Uterus (tissue), 4 donors: ENCODE results near the gene CARNS1. TPM values are rescaled to one million over a fixed set of nuclear protein-coding genes. Genes with fewer than 3 reads are reported as not detected.

Experiments
- DNase-seq, 2 donors: peaks; one replicate each; pipeline ENCODE4 v3.0.0-alpha.2; 2019 to 2020
- H3K27ac ChIP-seq, 2 donors: fragments of 200-600 bp; sonication (generic); 1 replicate in 1 of 2; 2 replicates in 1 of 2; pipeline ENCODE4 v1.5.1; 2016 to 2018
- H3K27me3 ChIP-seq, 2 donors: fragments of 200-600 bp; sonication (generic); one replicate each; pipeline ENCODE4 v1.5.1; 2018 to 2019; ENCODE audit warnings: control low read depth in 1 of 2
- H3K36me3 ChIP-seq, 2 donors: fragments of 200-600 bp; sonication (generic); one replicate each; pipeline ENCODE4 v1.5.1; 2019; ENCODE audit warnings: control low read depth in 1 of 2
- H3K4me1 ChIP-seq, 2 donors: fragments of 200-600 bp; sonication (generic); one replicate each; pipeline ENCODE4 v1.5.1; 2018 to 2019; ENCODE audit warnings: control low read depth in 1 of 2
- H3K4me3 ChIP-seq, 2 donors: fragments of 200-600 bp; sonication (generic); 1 replicate in 1 of 2; 2 replicates in 1 of 2; pipeline ENCODE4 v1.5.1; 2018 to 2019; ENCODE audit warnings: mild to moderate bottlenecking in 1 of 2
- H3K9me3 ChIP-seq, 2 donors: fragments of 200-600 bp; sonication (generic); one replicate each; pipeline ENCODE4 v1.5.1; 2019; ENCODE audit warnings: control low read depth in 1 of 2
- POLR2A ChIP-seq, 2 donors: fragments of 450-650 bp; IDR thresholded peaks; one replicate each; pipeline ENCODE4 v1.6.1; 2016; ENCODE audit warnings: antibody characterized with exemption in 2 of 2, mild to moderate bottlenecking in 1 of 2, moderate library complexity in 1 of 2
- intact Hi-C: fragments of 100-400 bp; cut with DNase I; formaldehyde crosslinking; loops from one replicate; pipeline ENCODE4 v1.15.1; 2023; ENCODE audit warnings: low total_unique reads
- total RNA-seq, 4 donors: library from RNA; depleted of rRNA in 3 of 4; stranded (reverse); fragments of >200 nt in 3 of 4; gene quantifications; one replicate each; pipeline versions ENCODE4 v1.1.0 to v1.2.4, GENCODE V29; 2014 to 2023
- TF ChIP-seq, protein P1 (sequence below), 4 experiments: fragments of 200-600 bp in 2 of 4; fragments of 450-650 bp in 2 of 4; sonication (generic) in 2 of 4; IDR thresholded peaks; one replicate each; pipeline ENCODE4 v1.5.1; 2016 to 2019; ENCODE audit warnings: antibody characterized with exemption in 4 of 4, mild to moderate bottlenecking in 2 of 4, moderate library complexity in 1 of 4
- donor health status: DM: yes; HTN: yes; CAD: no.

Gene CARNS1
- total RNA-seq, 4 donors from 2014 or later: 0.76 to 3.3 TPM; not detected in 2

DNA sequence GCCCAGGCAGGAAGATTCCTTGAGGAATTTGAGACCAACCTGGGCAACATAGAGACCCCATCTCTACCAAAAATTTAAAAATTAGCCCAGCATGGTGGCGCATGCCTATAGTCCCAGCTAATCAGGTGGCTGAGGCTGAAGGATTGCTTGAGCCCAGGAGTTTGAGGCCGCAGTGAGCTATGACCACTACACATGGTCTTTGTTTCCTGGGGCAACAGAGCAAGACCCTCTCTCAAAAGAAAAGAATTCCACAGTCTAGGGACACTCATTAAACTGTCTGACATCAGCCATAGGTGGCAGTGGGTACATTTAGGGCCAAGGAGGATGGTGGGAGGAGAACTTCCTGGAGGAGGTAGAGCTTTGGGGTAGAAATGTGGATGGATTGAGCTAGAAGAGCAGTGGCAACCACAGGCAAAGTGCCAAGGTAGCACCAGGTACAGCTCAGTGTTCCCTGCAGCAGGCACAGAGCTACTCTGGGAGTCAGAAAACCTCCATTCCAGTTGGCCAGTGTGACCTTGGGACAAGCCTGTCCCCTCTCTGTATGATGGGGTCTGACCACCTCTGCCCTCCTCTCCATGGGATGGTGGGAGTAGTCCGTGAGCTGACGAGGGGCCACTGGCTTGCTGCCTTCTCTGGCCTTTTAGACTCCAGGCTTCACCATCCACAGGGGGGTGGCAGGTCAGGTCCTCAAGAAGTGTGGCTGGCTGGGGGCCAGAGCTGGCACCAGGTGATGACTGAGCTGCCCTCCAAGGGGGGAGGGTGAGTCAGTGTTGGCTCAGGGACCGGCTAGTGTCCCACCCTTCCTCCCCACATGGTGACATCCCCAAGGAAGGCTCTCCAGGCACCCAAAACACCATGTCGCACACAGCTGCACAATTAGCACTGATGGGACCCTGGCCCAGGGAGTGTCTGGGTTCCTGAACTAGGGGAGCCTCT is 38.3 kb upstream of the CARNS1 start:
- Histone ChIP-seq H3K4me1 (no peaks in the 10 kb centered on the region), H3K4me3 (no peak overlapping the region), H3K27ac (peak overlapping the region; percentile 92 to 99), H3K36me3 (no peaks in the 10 kb centered on the region), H3K9me3 (no peaks in the 10 kb centered on the region), H3K27me3 (no peaks in the 10 kb centered on the region)
- intact Hi-C loops: no loop called here
- TF ChIP-seq, protein P1, sequence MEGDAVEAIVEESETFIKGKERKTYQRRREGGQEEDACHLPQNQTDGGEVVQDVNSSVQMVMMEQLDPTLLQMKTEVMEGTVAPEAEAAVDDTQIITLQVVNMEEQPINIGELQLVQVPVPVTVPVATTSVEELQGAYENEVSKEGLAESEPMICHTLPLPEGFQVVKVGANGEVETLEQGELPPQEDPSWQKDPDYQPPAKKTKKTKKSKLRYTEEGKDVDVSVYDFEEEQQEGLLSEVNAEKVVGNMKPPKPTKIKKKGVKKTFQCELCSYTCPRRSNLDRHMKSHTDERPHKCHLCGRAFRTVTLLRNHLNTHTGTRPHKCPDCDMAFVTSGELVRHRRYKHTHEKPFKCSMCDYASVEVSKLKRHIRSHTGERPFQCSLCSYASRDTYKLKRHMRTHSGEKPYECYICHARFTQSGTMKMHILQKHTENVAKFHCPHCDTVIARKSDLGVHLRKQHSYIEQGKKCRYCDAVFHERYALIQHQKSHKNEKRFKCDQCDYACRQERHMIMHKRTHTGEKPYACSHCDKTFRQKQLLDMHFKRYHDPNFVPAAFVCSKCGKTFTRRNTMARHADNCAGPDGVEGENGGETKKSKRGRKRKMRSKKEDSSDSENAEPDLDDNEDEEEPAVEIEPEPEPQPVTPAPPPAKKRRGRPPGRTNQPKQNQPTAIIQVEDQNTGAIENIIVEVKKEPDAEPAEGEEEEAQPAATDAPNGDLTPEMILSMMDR (IDR thresholded peaks at IDR 0.05): no peak
- no peak for TF ChIP-seq POLR2A (IDR thresholded peaks at IDR 0.05)
- DNase-seq: peak; percentile 21 to 32

DNA sequence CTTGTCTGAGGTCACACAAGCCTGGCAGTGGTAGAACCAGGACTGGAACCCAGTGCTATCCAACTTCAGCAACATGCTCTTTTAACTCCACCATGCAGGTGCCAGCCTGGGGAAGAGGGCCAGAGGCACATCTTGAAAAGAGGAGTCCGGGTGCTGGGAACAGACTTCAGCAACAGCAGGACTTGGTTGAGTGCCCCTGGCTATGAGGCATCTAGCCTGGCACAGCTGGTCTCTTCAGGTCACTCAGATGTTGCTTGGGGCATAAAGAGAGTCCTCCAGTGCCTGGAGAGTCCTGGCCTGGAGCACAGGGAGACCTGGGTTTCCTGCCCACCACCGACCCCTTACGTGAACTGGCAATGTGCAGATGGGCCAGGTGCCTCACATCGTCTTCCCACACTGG is 36.9 kb upstream of the CARNS1 start:
- Histone ChIP-seq H3K4me3 (no peak overlapping the region), H3K4me1 (no peaks in the 10 kb centered on the region), H3K27ac (peak overlapping the region in 1 of 2 donors; percentile 54), H3K36me3 (no peaks in the 10 kb centered on the region), H3K27me3 (no peaks in the 10 kb centered on the region), H3K9me3 (no peaks in the 10 kb centered on the region)
- no peak for DNase-seq
- intact Hi-C loops: no loop called here
- TF ChIP-seq POLR2A (IDR thresholded peaks at IDR 0.05): no peak
- TF ChIP-seq, protein P1 (IDR thresholded peaks at IDR 0.05): no peak

DNA sequence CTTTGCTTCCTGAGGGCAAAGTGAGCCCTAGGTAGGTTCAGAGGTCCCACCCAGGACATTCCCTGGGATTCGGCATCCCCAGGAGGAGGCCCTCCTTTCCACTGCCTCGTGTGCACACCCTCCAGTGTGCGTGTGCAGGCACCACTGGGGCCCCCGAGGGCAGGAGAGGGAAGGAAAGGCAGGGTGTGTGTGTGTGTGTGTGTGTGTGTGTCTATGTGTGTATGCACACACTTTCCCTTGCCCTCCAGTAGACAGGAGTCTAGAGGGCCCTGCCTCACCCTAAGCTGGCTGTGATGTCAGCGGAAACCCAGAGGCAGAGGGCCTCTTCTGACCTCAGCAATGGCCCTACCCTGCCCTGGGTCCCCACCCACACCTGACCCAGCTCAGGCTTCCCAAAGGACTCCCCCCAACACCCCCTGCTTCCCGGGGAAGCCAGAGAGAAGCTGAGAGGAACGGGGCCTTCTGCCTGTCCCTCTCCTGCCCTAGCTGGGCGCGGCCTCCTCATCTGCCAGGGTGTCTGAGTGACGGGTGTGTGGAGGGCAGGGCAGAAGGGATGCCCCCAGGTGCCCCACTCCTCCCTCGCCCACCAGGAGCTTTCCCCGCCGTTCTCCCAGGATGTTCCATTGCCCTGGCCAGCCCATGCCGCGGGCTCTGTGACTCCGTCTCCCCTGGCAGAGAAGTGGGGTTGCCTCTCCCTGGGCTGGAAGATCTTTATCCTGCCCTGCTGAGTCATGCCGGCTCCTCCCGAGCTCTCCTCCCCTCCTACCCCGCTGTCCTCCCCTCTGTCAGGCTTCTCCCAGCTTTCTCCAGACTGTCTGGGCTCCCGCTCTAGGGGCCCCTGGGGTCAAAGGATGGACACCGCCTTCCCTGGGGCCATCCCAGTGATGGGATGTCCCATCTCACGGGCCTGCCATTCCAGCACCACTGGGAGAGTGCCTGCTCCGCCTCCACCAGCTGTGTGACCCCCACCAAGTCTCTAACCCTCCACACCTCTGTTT is 36.1 kb upstream of the CARNS1 start:
- DNase-seq: peak; percentile 49 to 66
- no peaks in the 10 kb centered on the region for H3K9me3 ChIP-seq
- no peak overlapping the region for H3K4me3 ChIP-seq
- intact Hi-C loops: loop anchor here (10.0 kb wide), 1 partner anchor 115 kb away; the partner anchor contains the start of gene GRK2
- H3K36me3 ChIP-seq: no peaks in the 10 kb centered on the region
- H3K4me1 ChIP-seq: no peaks in the 10 kb centered on the region
- H3K27ac ChIP-seq: peak overlapping the region; percentile 30 to 54
- H3K27me3 ChIP-seq: no peaks in the 10 kb centered on the region
- TF ChIP-seq POLR2A (IDR thresholded peaks at IDR 0.05): no peak
- TF ChIP-seq, protein P1 (IDR thresholded peaks at IDR 0.05): no peak

DNA sequence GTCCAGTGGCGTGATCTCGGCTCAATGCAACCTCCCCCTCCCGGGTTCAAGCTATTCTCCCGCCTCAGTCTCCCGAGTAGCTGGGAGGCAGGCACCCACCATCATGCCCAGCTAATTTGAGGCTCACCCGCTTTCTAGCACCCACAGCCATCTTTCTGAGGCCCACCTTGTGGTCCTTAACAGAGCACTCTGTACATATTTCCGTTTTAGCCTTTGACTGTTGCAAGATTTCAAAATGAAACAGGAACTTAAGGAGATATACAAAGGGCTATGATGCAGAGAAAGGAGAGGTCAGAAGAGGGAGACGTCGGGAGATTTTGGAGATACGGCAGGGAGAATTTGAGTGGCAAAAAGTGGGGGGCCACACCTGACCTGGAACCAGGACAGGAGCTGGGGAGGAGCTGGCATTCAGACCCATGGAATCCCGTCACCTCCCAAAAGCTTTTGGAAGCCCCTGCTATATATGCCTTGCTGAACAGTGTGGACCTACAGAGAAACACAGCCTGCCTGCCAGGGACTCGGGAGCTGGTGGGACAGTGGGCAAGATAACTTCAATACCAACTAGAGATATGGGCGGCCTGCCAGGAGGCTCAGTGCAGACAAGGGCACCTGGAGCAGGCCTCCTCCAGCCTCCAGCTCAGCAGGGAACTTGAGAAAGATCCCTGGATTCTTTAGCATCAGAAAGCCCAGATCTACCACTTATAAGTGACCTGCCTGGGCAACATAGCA is 34.1 kb upstream of the CARNS1 start:
- H3K27me3 ChIP-seq: no peaks in the 10 kb centered on the region

More for the DNA sequence above, 34.1 kb upstream of the CARNS1 start:
- Histone ChIP-seq H3K36me3 (no peaks in the 10 kb centered on the region), H3K4me1 (no peaks in the 10 kb centered on the region), H3K27ac (no peak overlapping the region), H3K4me3 (no peak overlapping the region), H3K9me3 (no peaks in the 10 kb centered on the region)
- intact Hi-C loops: loop anchor here (10.0 kb wide), 1 partner anchor 117 kb away; the partner anchor contains the start of gene GRK2
- TF ChIP-seq, protein P1 (IDR thresholded peaks at IDR 0.05): no peak
- DNase-seq: peak in 1 of 2 donors; percentile 23
